GM18858 (cell line): ENCODE measurements around the gene PRUNE1.

Experiments used
- ATAC-seq: cut with Tn5 transposase; IDR thresholded peaks from one replicate; pipeline ENCODE4 v1.9.1; 2021; ENCODE audit not compliant: unreplicated experiment

The PRUNE1 gene

DNA sequence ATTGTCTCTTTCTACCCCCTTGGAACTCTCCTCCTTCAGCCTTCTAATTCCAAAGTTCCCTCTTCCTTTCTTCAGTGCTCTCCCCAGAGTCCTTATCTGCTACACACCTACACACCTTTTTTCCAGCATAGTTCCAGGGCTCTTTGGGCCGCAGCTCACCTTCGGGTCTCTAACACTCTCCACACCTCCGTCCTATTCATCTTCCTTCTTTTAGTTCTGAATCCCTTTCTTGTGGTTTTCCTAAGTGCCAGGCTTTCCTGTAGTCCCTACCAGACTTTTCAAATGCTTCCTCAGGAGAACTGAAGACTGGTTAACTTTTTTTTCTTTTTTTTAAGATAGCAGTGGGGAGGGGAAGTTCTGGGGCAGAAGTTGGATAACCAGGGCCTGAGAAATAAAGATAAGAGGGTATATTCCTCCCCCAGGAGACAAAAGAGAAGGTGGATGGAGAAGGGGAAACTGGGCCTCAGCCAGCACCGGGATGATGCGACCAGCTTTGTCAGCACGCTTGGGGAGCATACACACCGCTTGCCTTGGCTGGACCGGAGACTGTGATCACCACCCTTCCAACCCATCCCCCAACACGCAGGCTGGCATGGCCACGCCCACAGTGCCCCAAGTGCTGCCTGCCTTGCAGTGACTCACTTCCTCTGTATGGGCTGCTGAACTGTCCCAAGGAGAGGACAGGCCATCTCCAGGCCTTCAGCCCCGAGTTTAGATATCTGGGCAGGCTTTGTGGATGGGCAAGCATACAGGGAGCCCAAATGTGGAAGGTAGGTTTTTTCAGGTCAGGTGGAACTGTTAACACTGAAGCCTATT, 31.2 kb upstream of the PRUNE1 start:
- ATAC-seq: no peak

DNA sequence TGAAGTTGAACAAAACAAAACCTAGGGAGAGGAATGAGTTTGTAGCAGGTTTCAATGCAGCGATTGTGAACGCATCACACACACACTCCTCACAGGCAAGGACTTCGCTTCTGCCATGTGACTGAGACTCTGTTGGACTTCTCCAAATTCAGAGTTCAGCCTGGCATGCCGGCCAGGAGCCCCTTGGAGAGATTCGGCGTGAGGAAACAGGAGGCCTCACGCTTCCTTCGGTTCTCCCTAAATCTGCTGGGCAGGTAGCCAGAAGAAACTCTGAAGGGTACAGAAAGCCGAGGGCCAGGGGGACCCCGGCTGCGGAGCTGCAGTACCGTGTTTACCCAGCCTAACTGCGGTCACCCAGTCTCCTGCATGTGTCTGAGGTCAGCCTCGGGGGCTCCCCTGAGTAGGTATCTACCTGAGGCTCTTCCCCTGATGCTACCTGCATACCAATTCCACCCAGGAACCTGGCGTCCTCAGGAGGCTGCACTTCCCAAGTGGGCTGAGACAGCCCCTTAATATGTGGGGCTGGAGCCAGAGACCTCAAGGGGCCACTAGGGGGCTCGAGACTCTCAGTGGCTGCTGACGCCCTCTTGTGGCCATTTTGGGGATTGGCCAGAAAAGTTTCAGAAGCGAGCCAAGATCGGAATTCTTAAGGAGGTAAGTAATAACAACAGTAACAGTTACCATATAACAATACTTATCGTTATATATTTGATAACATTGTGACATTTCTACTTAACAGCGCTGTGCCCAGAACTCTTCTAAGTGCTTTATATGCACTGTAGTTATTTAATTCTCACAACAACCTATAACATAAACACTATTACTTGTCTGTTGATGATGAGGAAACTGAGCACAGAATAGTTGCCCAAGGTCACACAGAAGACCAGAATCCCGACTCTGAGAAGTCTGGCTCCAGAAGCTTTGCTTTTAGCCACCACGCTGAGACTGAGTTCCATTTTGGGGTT, 28.9 kb upstream of the PRUNE1 start:
- no peak for ATAC-seq

DNA sequence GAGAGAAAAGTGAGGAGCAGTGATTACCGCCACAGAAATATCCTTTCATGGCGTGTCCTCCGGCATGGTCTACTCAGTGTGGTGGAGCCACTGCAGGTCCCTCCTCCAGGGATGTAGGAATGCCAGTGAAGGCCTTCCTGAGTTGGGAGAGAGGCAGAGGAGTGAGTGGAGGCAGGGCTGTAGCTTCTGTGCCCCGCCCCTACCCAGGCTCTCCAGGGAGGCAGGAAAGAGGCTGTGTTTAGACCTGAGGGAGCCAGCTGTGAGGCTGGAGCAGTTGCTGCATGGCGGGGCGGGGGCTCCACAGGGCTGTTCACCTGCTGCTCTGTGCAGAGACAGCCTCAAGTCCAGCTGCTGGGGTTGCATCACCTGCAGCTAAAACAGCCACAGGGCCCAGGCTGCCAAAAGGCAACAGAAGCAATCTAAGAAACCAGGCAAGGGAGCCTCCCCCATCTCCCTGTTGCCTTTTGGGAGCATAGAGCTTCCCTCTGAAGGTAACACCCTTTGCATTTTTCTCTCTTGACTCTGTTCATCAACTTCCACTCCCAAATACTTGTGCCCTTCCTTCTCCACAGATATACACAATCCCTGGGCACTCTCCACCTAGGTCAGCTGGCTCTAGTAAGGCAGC, 27.0 kb upstream of the PRUNE1 start:
- ATAC-seq: no peak

- no peak for ATAC-seq
These were observed 26.2 kb upstream of the PRUNE1 start, which contains the start of gene ANXA9 for GRCh38 chr1:150981805-150982712. ANXA9 (plus strand) TSS chr1:150982292; CDS start chr1:150983106, 814 bp downstream.

DNA sequence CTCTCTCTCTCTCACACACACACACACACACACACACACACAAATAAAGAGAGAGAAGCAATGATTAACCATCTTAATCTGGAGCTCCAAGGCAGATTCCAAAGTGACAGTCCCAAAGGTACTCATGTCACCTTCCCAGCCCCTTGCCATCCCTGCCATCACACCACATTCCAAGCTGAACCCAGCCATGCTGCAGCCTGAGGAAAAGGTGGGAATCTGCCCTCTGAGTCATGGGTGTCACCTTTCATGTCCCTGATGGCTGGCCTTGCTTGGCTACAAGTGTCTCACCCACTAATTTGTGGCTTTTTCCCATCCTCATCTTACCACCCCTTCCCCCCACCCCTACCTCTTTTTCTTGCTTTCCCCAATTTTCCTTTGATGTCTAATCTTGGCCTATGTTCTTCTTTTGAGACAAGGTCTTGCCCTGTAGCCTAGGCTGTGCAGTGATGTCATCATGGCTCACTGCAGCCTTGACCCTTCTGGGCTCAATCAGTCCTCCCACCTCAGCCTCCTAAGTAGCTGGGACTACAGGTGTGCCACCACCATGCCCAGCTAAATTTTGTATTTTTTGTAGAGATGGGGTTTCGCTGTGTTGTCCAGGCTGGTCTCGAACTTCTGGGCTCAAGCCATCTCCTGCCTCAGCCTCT, 22.9 kb upstream of the PRUNE1 start:
- ATAC-seq: no peak

- no peak for ATAC-seq
These were observed 20.3 kb upstream of the PRUNE1 start for GRCh38 chr1:150987924-150988323.

- ATAC-seq: no peak
These were observed 15.6 kb upstream of the PRUNE1 start for GRCh38 chr1:150992626-150993025.

GRCh38 chr1:150994248-150994647, 14.0 kb upstream of the PRUNE1 start:
- ATAC-seq: no peak

DNA sequence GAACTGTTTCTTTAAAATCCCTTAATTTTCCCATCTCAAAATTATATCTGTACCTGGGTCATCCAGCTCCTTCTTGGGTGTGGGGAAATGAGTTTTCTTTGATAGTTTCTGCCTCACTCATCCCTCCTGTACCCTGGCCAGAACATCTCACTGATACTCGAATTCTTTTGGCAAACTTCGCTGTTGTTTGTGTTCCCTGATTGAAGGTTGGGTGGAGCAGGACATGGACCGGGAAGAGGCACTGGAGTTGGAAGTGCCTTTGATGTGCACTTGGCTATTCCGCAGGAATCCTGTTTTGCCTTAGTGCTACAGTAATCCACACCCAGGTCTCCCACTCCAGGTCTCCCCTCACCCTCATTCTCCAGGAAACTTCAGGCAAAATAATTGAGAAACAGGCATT, 12.8 kb upstream of the PRUNE1 start:
- ATAC-seq: no peak

DNA sequence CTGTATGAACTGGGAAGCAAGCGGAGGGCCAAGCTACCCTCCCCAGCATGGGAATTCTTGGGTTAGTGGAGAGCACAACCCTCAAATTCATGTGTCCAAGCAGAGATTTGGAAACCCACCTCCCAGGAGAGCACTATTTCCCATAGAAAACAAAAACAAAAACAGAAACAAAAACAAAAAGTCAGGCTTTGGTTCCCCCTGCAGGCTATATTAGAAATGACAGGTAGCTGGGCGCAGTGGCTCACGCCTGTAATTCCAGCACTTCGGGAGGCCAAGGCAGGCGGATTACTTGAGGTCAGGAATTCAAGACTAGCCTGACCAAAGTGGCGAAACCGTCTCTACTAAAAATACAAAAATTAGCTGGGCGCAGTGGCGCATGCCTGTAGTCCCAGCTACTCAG, 12.4 kb upstream of the PRUNE1 start:
- no peak for ATAC-seq

GRCh38 chr1:150997126-150997872, 10.9 kb upstream of the PRUNE1 start:
- no peak for ATAC-seq

DNA sequence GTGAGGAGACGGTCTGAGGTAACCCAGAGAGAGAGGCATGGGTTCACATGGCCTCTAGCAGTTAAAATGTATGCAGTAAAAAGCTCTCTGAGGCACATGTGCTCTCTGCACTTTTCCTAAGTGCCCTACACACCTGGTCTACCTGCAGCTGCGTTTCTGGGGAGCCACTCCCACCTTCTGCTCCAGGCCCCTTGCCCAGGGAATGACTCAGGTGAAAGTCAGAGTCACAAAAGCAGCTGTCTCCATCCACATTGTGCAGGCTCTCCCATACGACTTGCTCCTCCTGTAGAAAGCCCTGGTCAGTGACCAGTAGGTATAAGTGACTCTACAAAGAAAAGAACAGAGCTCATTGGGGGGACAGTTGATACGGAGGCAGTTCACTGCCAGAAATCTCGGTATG, 10.3 kb upstream of the PRUNE1 start:
- ATAC-seq: no peak

- ATAC-seq: no peak
These were observed 9.1 kb upstream of the PRUNE1 start for GRCh38 chr1:150999051-150999674.

DNA sequence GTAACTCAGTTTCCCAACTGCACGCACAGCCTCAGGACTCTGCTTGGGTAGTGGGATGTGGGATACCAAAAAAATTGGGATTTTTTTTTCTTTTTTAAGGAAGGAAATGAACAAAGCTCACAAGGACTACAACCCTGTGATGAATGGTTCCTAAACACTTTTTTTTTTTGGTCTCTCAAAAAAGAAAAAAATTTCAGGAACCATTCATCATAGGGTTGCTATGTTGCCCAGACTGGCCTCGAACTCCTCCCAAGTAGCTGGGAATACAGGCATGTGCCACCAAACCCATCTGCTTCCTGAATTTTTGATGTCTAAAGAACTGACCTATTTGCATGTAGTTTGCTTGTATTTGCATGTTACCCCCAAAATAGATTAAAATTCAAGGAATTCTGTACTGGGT, 8.3 kb upstream of the PRUNE1 start:
- ATAC-seq: no peak

GRCh38 chr1:151000408-151000807, 7.8 kb upstream of the PRUNE1 start:
- ATAC-seq: no peak

GRCh38 chr1:151001602-151002001, 6.6 kb upstream of the PRUNE1 start:
- no peak for ATAC-seq

- no peak for ATAC-seq
These were observed 6.2 kb upstream of the PRUNE1 start for GRCh38 chr1:151002051-151002450.

DNA sequence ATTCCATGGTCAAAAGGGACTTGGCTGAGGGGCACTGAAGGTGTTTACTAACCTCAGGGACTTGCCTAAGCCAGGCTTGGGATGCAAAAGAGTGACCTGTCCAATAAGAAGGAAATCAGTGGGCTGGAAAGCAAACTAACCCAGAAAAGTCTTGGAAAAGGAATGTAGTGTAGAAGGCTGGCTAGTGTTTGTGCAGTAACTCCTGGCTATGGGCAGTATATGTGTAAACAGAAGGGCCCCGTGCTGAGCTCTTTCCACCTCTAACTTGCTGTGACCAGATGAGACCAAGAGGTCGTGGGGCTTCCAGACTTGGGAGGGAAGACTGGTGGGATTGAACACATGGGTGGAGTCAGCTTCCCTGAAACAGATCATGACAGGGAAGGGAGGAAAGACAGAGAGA, 5.6 kb upstream of the PRUNE1 start:
- ATAC-seq: no peak

DNA sequence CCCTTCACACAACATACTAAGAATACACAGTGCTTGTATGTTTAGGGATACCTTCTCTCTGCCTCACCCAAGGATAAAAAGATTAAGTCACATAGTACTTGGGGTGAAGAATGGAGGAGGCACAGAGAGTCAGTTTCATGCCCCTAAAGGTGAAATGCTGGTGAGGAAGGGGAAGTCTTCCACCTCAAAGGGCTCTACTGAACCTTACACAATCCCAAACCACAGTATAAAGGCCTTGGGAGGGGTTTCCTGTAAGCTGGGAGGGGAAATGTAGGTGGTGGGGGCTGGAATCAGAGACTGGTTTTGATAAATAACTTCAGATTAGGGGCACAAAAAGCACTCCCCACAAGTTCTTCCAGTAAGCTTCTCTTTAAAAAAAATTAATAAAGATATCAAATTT, 5.1 kb upstream of the PRUNE1 start:
- ATAC-seq: no peak
